Measurements from ENCODE around the gene C1QTNF9B.
"Not testable (repeated sequence)": the region's sequence is repeated elsewhere in the genome, so short reads cannot be mapped to it uniquely, and the experiment has no call there.

The C1QTNF9B gene

GRCh38 chr13:23897452-23897919 is at the start of gene C1QTNF9B:
Gene C1QTNF9B (minus strand): TSS chr13:23897502.
- DNase-seq (ENCODE audit: low spot score) = not testable (repeated sequence)

- no peak for DNase-seq (ENCODE audit: low spot score)
These were observed 49.6 kb upstream of the C1QTNF9B start for GRCh38 chr13:23946900-23947299.

DNA sequence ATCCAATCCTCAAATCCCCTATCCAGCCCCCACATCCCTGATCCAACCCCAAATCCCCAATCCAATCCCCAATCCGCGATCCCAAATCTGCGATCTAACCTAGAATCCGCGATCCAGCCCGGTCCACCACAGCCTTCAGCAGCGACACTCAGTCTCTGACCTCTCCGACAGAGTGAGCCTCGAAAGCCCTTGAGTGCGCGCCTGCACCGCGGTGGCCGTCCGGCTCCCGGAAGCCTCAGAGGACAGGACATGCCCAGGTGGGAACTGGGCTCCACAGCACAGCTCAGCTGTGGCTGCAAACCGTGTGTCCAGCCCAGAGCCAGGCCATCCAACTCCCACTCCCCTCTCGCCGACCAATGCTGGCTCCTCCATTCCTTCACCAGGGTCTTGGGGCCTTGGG is 48.8 kb upstream of the C1QTNF9B start:
- no peak for DNase-seq (ENCODE audit: low spot score)

GRCh38 chr13:23945612-23946011 is 48.3 kb upstream of the C1QTNF9B start:
- no peak for DNase-seq (ENCODE audit: low spot score)

DNA sequence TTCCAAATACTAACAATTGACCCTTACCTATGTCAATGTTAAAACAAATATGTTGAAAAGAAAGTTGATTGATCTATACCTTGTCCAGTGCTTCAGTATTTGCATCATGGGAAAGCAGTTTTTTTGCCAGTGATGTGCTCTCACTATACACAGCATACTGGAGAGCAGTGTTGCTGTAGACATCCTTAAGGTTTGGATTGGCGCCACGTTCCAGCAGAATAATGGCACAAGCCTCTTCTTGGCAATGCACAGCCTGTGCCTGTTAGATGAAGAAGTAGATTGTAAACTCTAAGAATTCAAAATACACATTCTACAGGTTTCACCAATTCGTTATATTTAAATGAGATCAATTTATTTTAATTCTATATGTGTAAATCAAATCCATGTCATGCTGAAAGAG is 43.9 kb upstream of the C1QTNF9B start:
- DNase-seq (ENCODE audit: low spot score) = no peak

- not testable (repeated sequence) for DNase-seq (ENCODE audit: low spot score)
These were observed 42.4 kb upstream of the C1QTNF9B start for GRCh38 chr13:23939666-23940065.

DNA sequence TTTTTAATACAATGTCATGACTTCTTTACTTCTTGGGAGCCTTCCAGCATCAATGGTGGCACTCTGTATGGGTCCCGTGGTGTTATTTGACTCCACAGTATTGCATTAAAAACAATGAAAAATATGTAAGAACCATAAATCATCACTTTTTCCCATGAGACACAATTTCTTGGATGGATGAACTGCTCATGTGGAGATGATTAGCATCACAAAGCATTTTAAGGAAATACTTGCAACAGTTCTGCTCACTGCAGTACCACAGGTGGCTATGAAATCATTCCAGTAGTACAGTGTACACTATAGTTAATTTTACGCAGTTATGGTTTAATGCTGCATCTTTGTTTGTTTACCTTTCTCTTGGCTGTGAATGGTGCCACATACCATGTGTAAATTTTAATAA is 37.2 kb upstream of the C1QTNF9B start:
- no peak for DNase-seq (ENCODE audit: low spot score)

GRCh38 chr13:23928985-23929384 is 31.7 kb upstream of the C1QTNF9B start:
- no peak for DNase-seq (ENCODE audit: low spot score)

DNA sequence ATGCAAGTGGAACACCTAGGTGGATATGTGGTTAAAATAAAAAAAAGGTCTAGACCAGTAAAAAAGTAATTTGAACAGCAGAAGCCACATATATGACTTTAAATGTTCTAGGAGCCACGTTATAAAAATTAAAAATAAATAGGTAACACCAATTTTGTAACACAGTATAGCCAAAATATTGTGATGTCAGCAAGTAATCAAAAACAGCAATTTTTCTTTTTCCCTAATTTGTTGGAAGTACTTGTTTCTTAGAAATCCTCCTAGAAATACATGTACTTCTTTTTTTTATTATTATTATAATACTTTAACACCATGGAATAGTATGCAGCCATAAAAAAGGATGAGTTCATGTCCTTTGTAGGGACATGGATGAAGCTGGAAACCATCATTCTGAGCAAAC is 25.7 kb upstream of the C1QTNF9B start:
- no peak for DNase-seq (ENCODE audit: low spot score)

DNA sequence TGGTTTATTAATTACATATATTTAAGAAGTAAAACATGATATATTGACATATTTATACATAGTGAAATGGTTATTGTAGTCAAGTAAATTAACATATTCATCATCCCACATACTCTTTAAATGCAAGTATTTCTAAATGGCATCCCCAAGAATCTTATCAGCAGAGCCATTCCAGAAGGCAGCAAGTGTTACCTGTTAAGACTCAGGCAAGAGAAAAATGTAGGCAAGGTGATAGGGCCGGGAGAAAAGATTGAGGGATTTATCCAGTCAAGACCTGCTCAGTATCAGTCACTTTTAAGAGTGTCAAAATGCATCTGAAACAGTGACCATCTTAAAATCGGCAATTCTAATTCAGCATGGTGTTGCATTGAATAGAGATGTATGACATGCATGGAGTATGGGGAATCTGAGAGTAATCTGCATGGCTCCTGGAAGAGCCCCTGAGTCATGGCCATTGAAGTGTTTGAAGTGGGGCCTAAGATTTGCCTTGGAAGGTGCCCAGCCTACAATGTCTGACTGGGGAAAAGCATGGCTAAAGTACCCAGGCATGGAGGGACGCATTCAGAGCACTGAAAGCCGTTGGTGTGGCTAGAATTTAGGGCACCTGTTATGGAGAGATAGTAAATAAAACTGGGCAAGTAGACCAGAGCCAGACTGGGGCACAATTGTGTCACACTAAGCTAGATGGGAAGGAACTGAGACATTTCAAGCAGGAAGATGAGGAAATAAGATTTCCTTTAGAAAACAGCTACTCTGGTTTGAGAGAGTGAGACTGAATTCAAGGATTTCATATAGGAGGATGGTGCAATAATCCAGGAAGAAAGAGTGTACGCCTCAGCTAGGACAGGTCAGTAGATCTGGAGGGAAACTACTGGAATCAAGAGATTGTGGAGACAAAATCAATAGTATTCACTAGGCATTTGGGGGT is 25.0 kb upstream of the C1QTNF9B start:
- DNase-seq (ENCODE audit: low spot score) = no peak

GRCh38 chr13:23921451-23921888 is 24.2 kb upstream of the C1QTNF9B start:
- DNase-seq (ENCODE audit: low spot score) = peak; percentile 27

GRCh38 chr13:23919006-23919405 is 21.7 kb upstream of the C1QTNF9B start:
- DNase-seq (ENCODE audit: low spot score) = no peak

DNA sequence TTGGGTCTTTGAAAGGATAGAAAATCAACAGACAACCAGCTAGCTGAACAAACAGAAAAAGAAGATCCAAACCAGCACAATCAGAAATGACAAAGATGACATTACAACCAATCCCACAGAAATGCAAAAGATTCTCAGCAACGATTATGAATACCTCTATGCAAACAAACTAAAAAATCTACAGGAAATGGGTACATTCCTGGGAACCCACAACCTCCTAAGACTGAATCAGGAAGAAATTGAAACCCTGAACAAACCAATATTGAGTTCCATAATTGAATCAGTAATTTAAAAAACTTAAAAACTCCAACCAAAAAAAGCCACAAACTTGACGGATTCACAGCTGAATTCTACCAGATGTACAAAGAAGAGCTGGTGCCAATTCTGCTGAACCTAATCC is 20.9 kb upstream of the C1QTNF9B start:
- no peak for DNase-seq (ENCODE audit: low spot score)

DNA sequence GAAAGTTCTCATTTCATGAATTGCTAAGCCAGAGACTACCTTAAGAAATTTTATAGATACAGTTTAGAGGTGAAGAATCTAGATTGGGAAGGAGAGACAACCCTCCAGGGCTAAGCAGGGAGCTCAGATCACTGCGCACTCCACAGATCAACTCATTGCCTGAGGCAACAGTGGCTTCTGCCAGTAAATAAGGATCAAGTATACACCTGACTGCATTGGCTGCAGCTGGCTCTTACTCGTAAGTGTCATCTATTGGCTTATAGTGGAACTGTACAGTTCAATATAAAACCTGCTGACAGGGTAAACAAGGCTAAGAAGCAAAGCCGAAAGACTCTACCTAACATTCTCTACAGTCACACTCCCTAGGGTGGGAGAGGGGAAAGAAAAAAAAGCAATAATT is 18.0 kb upstream of the C1QTNF9B start:
- no peak for DNase-seq (ENCODE audit: low spot score)

DNA sequence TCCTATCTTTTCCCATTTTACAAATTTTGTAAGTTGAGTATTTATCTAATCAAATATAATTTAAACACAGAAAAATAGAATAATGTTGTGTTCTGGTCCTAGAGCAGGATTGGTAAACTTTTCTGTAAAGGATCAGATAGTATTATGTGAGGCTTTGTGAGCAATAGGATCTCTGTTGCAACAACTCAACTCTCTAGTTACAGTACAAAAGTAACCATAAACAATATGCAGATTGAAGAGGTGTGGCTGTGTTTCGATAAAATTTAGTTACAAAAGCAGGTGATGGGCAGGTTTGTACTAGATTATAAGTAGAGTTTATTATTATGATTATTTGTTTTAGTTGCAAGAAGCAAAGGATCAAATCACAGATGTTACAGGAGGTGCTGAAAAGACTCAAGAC is 15.2 kb upstream of the C1QTNF9B start:
- no peak for DNase-seq (ENCODE audit: low spot score)

- no peak for DNase-seq (ENCODE audit: low spot score)
These were observed 12.3 kb upstream of the C1QTNF9B start for GRCh38 chr13:23909606-23910005.

DNA sequence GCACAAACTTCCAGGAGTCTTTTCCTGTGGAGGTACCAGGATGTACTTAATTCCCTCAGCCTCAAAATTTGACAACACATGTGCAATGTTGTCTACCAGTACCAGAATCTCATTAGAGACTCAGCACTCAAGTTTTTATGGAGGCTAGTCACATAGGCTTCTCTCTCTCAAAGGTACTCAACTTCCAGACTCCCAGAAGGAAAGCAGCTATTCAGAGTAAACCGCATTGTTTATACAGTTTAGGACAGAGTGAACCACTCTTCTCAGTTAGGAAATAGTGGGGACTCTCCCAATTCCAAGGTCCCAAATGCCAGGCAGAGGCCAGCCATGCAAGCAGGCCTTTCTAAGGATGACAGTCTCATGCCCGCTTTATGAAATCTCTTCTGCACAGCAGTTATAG is 8.5 kb upstream of the C1QTNF9B start:
- DNase-seq (ENCODE audit: low spot score) = no peak

DNA sequence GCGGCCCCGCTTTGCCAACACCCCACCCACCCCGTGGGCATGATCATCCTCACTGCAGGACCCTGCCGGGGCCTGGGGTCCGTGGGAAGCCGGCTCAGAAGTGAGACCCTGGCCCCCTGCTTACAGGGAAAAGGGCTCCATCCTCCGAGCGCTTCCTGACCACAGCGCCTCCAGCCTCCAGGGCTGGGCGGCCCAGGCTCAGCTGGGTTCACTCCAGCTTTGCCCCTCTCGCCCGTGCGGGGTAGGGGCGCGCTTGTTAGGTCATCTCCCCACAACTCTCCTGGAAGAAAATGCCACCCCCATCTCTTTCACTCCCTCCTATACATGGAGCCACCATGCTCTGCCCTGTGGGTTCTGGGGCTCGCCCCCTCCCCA is 6.6 kb upstream of the C1QTNF9B start:
- no peak for DNase-seq (ENCODE audit: low spot score)

GRCh38 chr13:23902975-23903905 is 5.9 kb upstream of the C1QTNF9B start:
- no peak for DNase-seq (ENCODE audit: low spot score)

DNA sequence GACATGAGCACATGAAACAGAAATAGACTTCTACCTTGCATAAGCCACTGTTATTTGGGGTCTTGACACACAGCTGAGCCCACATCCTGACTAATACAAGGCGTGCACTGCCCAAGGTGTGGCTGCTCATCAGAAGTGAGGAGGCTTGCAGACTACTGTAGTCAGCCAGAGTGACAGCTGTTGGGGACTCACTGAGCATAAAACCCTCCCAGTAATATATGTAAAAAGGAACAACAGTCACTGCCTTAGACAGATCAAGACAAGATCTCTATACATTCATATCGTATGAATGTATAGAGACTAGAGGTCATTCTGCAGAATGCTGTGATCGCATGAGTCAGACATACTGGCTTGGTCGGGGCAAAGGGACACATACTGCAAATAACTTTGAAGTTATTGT is 4.1 kb upstream of the C1QTNF9B start:
- DNase-seq (ENCODE audit: low spot score) = no peak

DNA sequence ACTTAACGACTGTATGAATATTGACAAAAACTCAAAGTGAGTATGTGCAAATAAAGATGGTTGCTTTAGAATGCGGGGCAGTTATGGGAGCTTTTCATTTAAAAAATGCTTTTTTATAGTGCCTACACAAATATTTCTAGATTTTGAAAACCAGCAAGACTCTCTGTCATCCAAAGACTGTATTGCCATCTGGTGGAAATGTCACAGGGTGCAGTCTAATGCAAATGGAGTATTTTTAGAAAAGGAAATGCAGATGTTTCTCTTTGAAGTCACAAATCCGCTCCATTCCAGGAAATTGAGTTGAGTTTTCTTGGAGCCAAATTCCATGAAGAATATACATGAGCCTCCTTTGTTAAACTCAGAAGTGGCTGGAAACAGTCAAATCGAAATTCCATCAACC is 2.3 kb upstream of the C1QTNF9B start:
- peak; percentile 27 for DNase-seq (ENCODE audit: low spot score)

- no peak for DNase-seq (ENCODE audit: low spot score)
These were observed 799 bp upstream of the C1QTNF9B start for GRCh38 chr13:23898101-23898500.

GRCh38 chr13:23894746-23895145 is 2.6 kb downstream of the C1QTNF9B start:
- not testable (repeated sequence) for DNase-seq (ENCODE audit: low spot score)
